Stimulated activated naive CD4-positive, alpha-beta T cell treated with Interleukin-2 at 50 U/mL for 16 hours (primary cell): ENCODE results near the gene FAM98A.

Source experiments
- DNase-seq: peaks from one replicate; lab custom pipeline; 2025; lab: John Stamatoyannopoulos, UW

Gene FAM98A

DNA sequence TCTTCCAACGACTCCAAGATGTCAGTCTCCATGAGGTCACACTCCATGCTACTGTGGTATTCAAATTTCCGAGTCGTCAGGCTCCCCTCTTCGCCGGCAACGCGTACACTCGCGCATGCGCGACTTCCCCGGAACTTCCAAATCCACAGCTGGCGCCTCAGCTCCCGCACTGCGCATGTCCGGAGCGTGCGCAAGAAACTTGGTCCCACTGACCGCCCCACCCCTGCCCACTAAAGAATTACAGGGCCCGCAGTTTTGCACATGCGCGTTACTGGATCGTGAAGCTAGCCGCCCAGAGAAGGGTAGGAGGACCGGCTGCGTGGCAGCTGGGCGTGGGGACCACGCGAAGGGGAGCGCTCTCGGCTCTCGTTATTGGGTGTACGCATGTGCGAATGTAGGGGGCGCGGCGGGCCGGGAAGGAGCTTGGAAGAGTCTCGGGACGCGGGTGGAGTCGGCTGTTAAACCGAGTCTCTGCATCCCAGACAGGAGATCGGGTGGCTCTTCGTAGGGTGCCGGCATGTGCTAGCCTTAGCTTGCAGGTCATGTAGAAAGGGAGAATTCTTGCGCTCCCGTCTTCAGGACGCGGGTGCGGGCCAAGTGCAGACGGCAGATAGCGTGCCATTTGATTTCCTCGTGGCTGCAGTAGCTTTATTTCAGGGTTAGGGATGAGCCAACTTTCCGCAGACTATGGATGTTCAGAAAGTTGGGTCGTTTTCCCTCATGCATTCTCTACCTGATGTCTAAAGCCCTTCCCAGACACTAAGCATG lies at the start of gene FAM98A:
FAM98A (minus strand) TSS at position 125 of the 768 bp plus-strand sequence; CDS start at position 47, 78 bp downstream.
- DNase-seq = peak; percentile 99

DNA sequence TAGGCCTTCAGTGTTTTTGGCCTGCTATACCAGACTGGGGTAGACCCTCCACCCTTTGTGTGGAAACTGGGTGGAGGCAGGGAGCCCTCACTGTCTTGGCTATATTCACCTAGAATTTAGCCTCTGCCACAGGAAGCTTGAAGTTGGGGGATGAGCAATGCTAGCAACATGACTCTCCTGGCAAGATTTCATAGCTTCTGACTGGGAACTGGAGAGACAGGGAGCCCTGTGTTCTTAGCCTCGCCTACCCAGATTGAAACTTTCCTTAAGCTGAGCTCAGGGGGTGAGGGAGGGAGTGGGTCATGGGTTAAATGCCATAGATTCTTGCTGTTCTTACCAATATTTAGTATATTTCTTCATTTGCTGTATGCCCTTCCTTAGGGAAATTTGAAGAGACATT lies 46.8 kb upstream of the FAM98A start:
- no peak for DNase-seq

DNA sequence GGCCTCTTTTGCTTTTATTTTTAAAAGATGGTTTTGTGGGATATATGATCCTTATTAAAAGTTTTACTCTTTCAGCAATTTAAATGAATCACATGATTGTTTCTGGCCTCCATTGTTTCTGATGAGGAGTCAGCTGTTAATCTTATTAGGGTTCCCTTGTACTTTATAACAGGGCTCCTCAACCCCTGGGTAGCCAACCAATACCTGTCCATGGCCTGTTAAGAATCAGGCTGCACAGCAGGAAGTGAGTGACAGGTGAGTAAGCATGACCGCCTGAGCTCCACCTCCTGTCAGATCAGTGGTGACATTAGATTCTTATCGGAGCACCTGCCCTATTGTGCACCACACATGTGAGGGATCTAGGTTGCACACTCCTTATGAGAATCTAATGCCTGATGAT lies 45.1 kb upstream of the FAM98A start:
- no peak for DNase-seq

DNA sequence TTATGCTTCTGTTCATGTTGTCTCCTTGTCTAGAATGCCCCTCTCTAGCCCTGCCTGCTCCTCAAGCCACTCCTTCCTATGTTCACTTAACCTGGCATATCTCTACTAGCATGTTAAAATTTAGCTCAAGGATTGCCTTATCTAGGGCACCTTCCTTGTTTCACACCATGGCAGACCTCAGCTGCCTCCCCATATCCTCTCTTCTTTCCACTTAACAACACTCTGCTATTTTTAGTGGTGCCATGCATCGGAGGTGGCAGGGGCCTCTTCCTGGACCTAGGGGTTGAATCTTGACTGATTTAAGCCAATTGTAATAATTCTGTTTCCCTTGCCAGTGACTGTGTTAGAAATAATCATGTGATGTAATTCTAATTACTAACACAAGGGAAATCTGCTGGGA lies 36.9 kb upstream of the FAM98A start:
- no peak for DNase-seq

DNA sequence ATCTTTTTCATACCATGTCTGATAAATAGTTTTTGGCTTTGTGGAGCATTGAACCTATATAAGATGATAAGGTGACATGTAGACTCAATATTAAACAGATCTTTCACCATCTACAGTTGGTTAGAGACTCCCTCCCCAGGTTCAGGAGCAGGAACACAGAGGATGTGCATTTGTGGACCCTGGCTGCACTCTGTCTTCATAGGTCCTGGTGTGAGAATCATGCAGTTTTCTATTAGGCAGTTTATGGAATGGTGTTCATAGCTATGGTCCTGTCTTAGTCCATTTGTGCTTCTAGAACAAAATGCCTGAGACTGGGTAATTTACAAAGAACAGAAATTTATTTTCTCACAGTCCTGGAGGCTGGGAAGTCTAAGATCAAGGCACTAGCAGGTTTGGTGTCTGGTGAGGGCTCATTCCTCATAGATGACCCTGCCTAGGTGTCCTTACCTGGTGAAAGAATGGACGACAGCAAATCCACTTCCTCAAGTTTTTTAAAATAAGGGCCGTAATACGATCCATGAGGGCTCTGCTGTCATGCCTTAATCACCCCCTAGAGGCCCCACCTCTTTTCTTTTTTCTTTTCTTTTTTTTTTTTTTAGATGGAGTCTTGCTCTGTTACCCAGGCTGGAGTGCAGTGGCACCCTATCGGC lies 35.3 kb upstream of the FAM98A start:
- no peak for DNase-seq

DNA sequence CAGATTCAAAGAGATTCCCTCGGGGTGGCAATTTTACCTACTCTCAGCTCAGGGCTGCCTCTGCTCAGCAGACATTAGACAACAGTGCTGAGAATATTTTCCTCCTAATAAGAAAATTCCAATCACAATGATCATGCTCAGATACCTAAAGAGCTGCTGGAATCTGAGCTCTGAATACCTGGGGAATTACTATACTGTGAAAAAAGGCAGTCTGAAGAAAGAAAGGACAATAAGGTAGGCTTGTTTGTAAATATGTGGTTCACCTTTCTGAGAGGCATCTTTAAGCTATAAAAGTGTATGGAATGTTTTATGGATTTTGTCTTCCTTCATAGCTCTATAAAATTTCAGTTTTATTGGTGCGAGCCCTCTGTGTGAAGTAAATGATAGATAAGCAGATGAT lies 34.2 kb upstream of the FAM98A start:
- DNase-seq = no peak

DNA sequence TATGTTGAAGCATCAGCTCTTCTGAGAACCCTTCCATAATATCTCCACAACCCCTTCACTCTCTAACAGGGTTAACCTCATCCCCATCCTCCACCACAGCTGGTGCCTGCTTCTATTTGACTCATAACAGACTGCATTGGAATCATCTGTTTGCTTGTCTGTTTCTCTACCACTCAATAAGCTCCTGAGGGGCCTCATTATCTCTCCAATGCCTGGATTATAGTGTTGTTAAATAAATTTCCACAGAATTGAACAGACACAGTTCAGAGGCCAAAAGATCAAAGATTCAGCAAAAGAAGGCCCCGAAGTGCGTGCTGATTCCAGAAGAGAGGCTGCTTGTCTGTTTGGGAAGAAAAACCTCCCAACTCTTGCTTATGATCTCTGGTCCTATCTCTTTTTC lies 33.7 kb upstream of the FAM98A start:
- no peak for DNase-seq

DNA sequence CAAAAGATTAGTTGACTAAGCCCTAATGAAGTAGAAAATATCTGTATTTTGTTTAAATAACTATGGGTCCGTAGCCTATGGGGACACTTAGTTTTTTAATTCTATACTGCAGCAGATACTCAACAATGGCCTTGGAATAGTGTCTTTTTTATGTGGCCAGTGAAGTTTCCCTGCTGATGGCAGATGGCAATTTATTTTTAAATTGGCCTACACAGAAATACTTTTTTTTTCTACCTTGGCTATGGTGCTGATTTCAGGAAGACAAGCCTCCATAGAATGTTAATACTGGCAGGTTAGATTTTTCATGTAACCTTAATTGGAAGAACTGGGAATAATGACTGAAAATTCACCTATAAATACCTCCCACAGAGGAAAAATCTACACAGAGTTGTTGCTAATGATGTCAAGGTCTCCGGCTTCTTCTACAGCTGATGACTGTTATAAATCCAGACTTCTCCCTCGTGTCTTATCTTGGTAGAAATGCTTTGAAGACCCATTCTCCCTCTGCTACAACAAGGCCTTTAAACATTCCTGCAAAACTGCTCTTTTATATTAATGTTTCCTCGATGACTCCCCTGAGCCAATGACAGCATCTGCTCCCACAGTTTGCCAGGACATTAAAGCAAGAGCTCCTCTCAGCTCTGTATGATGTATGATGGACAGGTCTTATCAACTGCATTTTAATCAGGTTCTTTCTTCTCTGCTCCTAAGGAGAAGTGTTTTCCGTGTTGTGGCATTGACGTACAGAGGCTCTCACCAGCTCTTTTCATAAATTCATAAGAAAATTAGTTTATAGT lies 29.1 kb upstream of the FAM98A start:
- no peak for DNase-seq

DNA sequence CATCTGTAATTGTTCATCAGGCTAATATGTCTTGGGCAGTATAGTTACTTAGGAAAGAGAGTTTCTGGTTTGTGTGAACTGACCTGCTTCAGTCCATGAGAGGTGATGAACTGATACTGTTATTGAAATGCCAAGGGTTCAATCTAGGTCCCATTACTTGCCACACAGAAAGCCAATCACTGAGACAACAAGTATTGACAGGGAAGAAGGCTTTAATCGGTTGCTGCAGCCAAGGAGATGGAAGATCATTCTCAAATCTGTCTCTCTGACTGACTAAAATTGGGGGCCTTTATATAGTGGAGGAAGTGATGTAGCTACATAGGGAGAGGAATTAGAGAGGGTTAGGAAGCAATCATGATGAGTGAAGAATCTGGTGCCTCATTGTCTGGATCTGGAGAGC lies 19.9 kb upstream of the FAM98A start:
- DNase-seq = no peak

DNA sequence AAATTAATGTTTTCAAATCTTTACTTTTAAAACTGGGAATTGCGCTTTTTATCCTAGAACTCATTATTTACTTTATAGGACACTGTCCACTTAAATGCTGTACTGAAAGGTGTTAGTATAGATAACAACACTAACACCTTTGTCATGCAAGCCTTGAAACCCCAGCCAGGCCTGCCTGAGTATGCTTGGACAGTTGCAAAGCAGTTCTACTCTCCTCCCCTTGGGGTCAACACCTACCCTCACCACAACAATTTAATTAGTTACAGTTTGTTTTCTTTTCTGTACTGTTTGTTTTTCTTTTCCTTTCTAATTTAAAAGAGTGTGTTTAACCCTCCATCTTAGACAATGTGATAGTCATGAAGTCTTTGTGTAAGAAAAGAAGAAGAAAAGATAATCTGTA lies 18.9 kb upstream of the FAM98A start:
- no peak for DNase-seq

DNA sequence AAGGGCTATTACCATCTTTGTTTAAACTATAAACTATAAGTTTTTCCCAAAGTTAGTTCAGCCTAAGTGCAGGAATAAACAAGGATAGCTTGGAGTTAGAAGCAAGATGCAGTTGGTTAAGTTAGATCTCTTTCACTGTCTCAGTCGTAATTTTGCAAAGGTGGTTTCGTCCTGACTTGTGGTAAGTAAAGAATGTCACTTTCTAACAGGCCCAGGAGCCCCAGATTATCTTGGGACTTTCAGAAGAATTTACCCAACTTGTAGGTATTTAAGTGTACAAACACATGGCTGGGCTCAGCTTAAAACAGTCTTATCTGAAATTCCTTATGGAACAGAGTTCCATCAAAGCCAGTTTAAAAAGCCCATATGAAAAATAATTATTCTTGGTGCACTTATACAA lies 18.3 kb upstream of the FAM98A start:
- no peak for DNase-seq

DNA sequence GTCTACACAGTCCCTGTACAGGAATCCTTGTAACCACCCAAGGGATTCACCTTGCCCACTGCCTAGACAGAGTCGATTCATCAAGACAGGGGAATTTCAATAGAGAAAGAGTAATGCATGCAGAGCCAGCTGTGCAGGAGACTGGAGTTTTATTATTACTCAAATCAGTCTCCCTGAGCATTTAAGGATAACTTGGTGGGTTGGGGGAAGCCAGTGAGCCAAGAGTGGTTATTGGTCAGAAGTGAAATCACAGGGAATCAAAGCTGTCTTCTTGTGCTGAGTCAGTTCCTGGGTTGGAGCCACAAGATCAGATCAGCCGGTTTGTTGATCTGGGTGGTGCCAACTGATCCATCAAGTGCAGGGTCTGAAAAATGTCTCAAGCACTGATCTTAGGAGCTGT lies 17.8 kb upstream of the FAM98A start:
- DNase-seq = no peak

DNA sequence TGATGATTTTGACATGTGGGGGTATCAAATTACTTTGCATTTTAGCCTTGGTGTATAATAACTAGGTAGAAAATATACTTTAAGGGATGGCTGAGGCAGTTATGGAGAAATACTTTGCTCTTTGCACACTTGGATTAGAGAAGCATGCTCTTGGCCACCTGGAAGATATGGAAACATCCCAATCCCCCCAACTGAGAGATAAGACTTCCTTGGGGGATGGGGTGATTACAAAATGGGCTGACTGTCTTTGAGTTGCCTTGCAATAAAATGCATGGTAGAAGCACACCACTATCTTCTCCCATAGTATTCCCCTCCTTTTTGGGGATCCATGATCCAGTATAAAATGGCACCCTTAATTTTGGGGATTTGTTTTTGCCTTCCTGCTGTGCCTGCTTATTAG lies 15.1 kb upstream of the FAM98A start:
- DNase-seq = no peak

DNA sequence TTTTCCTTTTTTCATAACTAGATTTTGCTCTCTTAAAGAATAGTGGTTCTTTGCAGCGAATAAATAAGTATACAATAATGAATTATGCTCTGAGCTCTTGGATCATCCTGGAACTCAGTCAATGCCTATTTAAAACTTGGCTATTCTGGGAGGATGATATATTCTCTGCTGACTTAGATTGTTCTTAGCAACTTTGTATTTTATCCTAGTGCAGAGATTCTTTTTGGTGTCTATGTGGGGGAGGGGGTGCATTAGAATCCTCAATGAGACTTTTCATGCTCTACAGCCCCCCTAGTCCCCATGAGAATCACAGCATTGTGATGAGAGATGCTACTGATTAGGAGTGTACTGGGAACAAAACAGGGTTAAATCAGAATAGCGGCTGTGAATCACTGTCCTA lies 8.8 kb upstream of the FAM98A start:
- no peak for DNase-seq

DNA sequence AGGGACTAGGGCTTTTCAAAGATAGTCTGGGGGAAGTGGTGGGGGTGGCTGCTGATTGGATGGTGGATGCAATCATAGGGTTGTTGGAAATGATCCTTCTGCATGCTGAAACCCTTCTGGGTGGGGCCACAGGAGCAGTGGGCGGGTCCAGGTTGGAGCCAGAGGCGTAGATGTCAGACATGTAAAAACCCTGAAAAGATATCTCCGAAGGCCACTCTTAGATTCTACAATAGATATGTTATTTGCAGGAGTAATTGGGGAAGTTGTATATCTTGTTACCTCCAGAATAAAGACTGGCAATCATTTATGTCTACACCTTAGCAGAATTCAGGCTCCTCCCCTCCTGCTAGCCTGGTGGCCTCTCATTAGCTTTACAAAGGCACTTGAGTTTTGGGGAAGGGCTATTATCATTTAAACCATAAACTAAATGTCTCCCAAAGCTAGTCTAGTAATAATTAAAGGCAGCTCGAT lies 8.2 kb upstream of the FAM98A start:
- no peak for DNase-seq

DNA sequence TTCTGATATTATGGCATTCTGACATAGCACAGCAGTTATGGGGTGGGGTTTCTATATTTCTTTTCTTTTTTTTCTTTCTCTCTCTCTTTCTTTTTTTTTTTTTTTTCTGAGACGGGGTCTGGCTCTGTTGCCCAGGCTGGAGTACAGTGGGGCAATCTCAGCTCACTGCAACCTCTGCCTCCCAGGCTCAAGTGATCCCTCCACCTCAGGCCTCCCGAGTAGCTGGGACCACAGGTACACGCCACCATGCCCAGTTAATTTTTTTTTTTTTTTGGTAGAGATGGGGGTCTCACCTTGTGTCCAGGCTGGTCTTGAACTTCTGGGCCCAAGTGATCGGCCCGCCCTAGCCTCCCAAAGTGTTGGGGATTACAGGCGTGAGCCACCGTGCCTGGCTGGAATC lies 7.5 kb upstream of the FAM98A start:
- DNase-seq = no peak

DNA sequence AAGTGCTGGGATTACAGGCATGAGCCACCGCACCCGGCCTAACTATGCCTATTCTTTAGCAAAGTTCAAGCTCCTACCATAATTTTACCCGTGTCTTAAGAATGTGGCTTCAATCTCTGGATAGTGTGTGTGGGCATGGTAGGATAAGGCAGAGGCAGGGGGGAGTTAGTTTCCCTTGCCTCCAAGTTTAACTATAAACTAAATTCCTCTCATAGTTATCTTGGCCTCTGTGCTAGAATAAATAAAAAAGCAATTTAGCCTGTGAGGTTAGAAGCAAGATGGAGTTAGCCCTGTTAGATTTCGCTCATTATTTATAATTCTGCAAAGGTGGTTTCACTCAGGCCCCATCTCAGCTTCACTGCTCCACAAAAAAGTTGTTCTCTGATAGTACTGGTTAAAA lies 7.0 kb upstream of the FAM98A start:
- DNase-seq = no peak

DNA sequence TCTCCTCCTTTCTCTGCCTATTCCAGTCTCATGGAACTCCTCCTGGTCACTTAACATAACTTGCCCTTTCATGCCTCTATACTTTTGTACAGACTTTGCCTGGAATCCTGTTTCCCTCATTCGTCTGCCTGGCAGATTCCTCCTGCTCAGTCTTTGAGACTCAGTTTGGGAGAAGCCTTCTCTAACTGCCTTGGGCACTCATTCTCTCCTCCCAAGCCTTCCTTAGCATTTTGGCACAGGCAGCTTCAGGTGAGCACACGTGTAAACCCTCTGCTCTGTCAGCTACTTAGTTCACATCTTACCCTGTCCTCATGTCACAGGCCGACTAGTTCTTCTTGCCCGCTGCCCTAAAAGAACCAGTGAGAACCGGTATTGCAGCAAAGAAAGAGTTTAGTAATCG lies 6.0 kb upstream of the FAM98A start:
- DNase-seq = no peak

DNA sequence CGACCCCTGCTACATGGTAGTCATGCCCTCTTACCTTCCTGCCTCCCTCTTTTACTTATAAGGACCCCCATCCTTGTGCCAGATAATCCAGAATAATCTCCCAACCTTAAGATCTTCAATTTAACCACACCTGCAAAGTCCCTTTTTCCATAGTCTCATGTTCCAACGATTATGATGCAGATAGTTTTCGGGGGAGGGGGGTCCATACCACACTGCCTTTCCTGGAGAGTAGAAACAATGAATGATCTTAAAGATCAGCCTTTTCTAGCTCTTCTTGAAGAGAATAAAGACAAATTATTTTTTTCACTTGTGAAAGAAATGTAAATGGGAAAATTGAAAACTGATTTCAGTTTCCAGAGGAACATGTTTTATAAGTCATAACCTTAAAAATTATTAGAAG lies 4.3 kb upstream of the FAM98A start:
- DNase-seq = no peak

DNA sequence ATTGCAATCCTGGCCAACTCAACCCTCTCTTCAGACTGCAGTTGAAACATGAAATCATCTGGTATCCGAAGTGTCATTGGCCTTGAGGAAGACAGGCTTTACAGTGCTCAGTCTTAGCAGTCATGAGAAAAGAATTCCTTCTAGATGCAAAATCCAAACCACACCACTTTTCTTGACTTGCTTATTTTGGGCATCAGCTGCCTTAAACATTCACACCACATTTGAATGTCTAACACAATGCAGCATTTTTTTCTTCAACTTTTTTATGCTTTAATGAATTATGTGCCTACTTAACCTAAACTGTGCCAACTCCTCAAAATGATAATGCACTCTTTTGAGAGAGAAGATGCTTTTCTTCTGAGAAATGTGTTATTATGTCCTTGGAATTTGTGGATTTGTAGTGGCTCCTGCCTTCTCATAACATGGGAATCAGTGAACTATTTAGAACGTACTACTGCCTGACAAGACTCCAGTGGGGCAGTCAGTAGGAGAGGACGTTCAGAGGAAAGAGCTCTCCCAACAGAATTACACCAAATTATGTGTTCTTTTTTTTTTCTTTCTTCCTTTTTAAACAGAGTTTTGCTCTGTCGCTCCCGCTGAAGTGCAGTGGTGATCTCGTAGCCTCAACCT lies 3.2 kb upstream of the FAM98A start:
- DNase-seq = no peak

DNA sequence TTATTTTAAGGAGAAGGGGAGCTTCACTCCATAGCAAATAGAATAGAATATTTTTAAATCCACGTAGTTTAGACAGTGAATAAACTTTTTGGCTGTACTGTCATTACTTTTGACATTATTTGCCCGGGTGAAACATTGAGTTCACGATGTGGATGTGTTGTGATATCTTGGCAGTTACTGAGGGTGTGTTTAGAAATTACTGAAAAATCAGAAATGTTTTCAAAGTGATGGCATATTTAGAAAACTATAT lies 769 bp upstream of the FAM98A start:
- DNase-seq = no peak

DNA sequence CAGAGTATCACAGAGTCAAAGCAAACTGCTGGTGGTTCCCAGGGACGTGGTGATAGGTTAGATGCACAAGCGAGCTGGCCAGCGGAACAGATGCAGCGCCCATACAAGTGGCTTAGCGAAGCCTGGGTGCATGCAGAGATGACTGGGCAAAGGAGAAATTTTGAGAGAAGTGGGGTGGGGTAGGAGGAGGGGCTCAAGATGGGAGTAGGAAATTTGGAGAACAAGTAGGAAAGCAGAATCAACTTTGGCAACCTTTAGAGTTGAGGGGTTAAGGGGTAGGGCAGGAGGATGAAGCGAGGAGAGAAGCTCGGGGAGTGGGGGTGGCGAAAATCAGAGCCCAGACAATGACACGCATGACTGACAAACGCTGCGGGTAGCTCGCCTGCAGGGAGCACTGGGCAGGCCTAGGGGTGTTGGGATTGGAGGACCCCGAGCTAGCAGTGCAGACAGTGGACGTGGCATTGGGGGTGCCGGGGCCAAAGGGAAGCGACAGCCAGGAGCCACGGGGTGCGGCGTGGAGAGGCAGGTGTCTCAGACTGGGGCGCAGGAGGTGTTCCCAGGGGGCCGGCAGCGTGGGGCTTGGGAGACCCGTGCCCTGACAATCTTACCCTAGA lies 431 bp downstream of the FAM98A start:
- DNase-seq = peak; percentile 50
